ENCODE results near the gene USP17L21. TPM values are rescaled to one million over a fixed set of nuclear protein-coding genes. Genes with fewer than 3 reads are reported as not detected.

The USP17L21 gene
- not detected in 2 replicates for total RNA-seq

GRCh38 chr4:9262572-9262971, at the start of gene USP17L21:
TSS of gene USP17L21 (plus strand) at chr4:9262872. CDS start at chr4:9262872, 0 bp downstream.

GRCh38 chr4:9215105-9215504, 47.6 kb upstream of the USP17L21 start, which contains the start of gene USP17L11:
TSS of gene USP17L11 (plus strand) at chr4:9215405. CDS start at chr4:9215405, 0 bp downstream.

DNA sequence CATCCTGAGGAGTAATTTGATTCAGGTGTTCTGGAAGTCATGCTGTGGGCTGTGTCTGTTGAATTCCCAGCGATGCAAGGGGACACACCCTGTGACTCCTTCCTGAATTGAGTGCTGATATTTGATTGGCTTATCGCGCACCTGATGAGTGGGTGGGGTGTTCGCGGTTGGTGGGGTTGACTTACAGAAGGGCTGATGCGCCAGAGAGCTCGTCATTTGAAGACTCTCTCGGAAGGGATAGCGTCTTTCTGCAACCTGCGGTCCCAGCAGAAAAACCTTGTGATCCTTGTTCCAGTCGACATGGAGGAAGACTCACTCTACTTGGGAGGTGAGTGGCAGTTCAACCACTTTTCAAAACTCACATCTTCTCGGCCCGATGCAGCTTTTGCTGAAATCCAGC, 42.8 kb upstream of the USP17L21 start, which contains the start of gene USP17L12:
TSS of gene USP17L12 (plus strand) at position 301 of the 400 bp plus-strand sequence. CDS start at position 301, 0 bp downstream.

GRCh38 chr4:9224596-9224995, 38.1 kb upstream of the USP17L21 start, which contains the start of gene USP17L13:
TSS of gene USP17L13 (plus strand) at chr4:9224896. CDS start at chr4:9224896, 0 bp downstream.

DNA sequence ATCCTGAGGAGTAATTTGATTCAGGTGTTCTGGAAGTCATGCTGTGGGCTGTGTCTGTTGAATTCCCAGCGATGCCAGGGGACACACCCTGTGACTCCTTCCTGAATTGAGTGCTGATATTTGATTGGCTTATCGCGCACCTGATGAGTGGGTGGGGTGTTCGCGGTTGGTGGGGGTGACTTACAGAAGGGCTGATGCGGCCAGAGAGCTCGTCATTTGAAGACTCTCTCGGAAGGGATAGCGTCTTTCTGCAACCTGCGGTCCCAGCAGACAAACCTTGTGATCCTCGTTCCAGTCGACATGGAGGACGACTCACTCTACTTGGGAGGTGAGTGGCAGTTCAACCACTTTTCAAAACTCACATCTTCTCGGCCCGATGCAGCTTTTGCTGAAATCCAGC, 28.6 kb upstream of the USP17L21 start, which contains the start of gene USP17L15:
TSS of gene USP17L15 (plus strand) at position 301 of the 400 bp plus-strand sequence. CDS start at position 301, 0 bp downstream.

DNA sequence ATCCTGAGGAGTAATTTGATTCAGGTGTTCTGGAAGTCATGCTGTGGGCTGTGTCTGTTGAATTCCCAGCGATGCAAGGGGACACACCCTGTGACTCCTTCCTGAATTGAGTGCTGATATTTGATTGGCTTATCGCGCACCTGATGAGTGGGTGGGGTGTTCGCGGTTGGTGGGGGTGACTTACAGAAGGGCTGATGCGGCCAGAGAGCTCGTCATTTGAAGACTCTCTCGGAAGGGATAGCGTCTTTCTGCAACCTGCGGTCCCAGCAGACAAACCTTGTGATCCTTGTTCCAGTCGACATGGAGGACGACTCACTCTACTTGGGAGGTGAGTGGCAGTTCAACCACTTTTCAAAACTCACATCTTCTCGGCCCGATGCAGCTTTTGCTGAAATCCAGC, 19.1 kb upstream of the USP17L21 start, which contains the start of gene USP17L17:
TSS of gene USP17L17 (plus strand) at position 301 of the 400 bp plus-strand sequence. CDS start at position 301, 0 bp downstream.

DNA sequence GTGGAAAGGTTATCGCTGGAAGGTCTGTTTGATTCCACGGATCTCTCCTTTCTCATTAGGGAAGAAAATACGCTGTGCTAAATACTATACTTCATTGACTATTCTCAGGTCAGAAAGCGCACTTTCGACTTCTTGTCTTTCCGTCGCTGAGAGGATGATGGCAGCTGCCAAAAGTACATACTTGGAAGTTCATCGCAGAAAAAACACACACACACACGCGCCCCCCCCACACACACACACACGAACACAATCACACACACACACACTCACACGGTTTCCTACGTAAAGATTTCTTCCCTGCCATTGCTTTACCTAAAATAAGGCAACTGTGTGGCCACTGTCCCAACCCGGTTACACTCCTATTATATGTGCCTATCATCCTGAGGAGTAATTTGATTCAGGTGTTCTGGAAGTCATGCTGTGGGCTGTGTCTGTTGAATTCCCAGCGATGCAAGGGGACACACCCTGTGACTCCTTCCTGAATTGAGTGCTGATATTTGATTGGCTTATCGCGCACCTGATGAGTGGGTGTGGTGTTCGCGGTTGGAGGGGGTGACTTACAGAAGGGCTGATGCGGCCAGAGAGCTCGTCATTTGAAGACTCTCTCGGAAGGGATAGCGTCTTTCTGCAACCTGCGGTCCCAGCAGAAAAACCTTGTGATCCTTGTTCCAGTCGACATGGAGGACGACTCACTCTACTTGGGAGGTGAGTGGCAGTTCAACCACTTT, 14.6 kb upstream of the USP17L21 start, which contains the start of gene USP17L18:
TSS of gene USP17L18 (plus strand) at position 678 of the 728 bp plus-strand sequence. CDS start at position 678, 0 bp downstream.

GRCh38 chr4:9253078-9253477, 9.6 kb upstream of the USP17L21 start, which contains the start of gene USP17L19:
TSS of gene USP17L19 (plus strand) at chr4:9253378. CDS start at chr4:9253378, 0 bp downstream.

GRCh38 chr4:9257824-9258223, 4.8 kb upstream of the USP17L21 start, which contains the start of gene USP17L20:
TSS of gene USP17L20 (plus strand) at chr4:9258124. CDS start at chr4:9258124, 0 bp downstream.

DNA sequence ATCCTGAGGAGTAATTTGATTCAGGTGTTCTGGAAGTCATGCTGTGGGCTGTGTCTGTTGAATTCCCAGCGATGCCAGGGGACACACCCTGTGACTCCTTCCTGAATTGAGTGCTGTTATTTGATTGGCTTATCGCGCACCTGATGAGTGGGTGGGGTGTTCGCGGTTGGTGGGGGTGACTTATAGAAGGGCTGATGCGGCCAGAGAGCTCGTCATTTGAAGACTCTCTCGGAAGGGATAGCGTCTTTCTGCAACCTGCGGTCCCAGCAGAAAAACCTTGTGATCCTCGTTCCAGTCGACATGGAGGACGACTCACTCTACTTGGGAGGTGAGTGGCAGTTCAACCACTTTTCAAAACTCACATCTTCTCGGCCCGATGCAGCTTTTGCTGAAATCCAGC, 4.6 kb downstream of the USP17L21 start, which contains the start of gene USP17L22:
TSS of gene USP17L22 (plus strand) at position 301 of the 400 bp plus-strand sequence. CDS start at position 301, 0 bp downstream.

Other genes with a start within 250 kb of the USP17L21 start
- gene FAM90A26, start 92.5 kb upstream of the USP17L21 start, total RNA-seq = not detected in 2 replicates
- gene USP17L10, start 52.2 kb upstream of the USP17L21 start, total RNA-seq = not detected in 2 replicates
- gene USP17L11, start 47.5 kb upstream of the USP17L21 start, total RNA-seq = not detected in 2 replicates
- not detected in 2 replicates for gene USP17L12, start 42.7 kb upstream of the USP17L21 start, total RNA-seq
- not detected in 2 replicates for gene USP17L13, start 38.0 kb upstream of the USP17L21 start, total RNA-seq
- not detected in 2 replicates for gene USP17L15, start 28.5 kb upstream of the USP17L21 start, total RNA-seq
- not detected in 2 replicates for gene USP17L17, start 19.0 kb upstream of the USP17L21 start, total RNA-seq
- gene USP17L18, start 14.2 kb upstream of the USP17L21 start, total RNA-seq = not detected in 2 replicates
- gene USP17L19, start 9.5 kb upstream of the USP17L21 start, total RNA-seq = not detected in 2 replicates
- gene USP17L20, start 4.7 kb upstream of the USP17L21 start, total RNA-seq = not detected in 2 replicates
- not detected in 2 replicates for gene USP17L22, start 4.7 kb downstream of the USP17L21 start, total RNA-seq
- not detected in 2 replicates for gene USP17L24, start 62.3 kb downstream of the USP17L21 start, total RNA-seq
- gene USP17L25, start 67.0 kb downstream of the USP17L21 start, total RNA-seq = not detected in 2 replicates
- not detected in 2 replicates for gene USP17L26, start 71.8 kb downstream of the USP17L21 start, total RNA-seq
- not detected in 2 replicates for gene USP17L5, start 76.5 kb downstream of the USP17L21 start, total RNA-seq
- gene USP17L27, start 81.3 kb downstream of the USP17L21 start, total RNA-seq = not detected in 2 replicates
- not detected in 2 replicates for gene USP17L28, start 86.0 kb downstream of the USP17L21 start, total RNA-seq
- not detected in 2 replicates for gene USP17L29, start 90.8 kb downstream of the USP17L21 start, total RNA-seq
- gene USP17L30, start 100.3 kb downstream of the USP17L21 start, total RNA-seq = not detected in 2 replicates
- gene DEFB131A, start 181.5 kb downstream of the USP17L21 start, total RNA-seq = not detected in 2 replicates

All from smooth muscle cell of the umbilical artery (primary cell).